Upper lobe of right lung (tissue), 1 donor: ENCODE data around the gene PCSK9. TPM values are rescaled to one million over a fixed set of nuclear protein-coding genes. Genes with fewer than 3 reads are reported as not detected.

Source experiments
- ATAC-seq: fragments of 200-7000 bp; cut with Tn5 transposase; one replicate; pipeline ENCODE4 v1.9.1; 2020; ENCODE audit warnings: mild to moderate bottlenecking, moderate library complexity
- DNase-seq: peaks from one replicate; pipeline ENCODE4 v3.0.0-alpha.2; 2020
- H3K27ac ChIP-seq: fragments of 200-600 bp; one replicate; pipeline ENCODE4 v1.8.0; 2022
- H3K27me3 ChIP-seq: fragments of 200-600 bp; one replicate; pipeline ENCODE4 v1.8.0; 2022; ENCODE audit warnings: mild to moderate bottlenecking
- H3K36me3 ChIP-seq: fragments of 200-600 bp; one replicate; pipeline ENCODE4 v1.8.0; 2022
- H3K4me1 ChIP-seq: fragments of 200-600 bp; one replicate; pipeline ENCODE4 v1.8.0; 2022
- H3K4me3 ChIP-seq: fragments of 200-600 bp; one replicate; pipeline ENCODE4 v1.8.0; 2022; ENCODE audit warnings: mild to moderate bottlenecking
- H3K9me3 ChIP-seq: fragments of 200-600 bp; one replicate; pipeline ENCODE4 v1.8.0; 2022
- intact Hi-C: fragments of 100-400 bp; cut with DNase I; formaldehyde crosslinking; loops from one replicate; pipeline ENCODE4 v1.11.0; 2022
- total RNA-seq: library from RNA; stranded (reverse); fragmentation: NEBNext Ultra II Directional; extraction: Animal tissue kit (Norgen Biotek cat#: 25700); gene quantifications from one replicate; pipeline ENCODE4 v1.2.1, GENCODE V29; 2021
- TF ChIP-seq, protein P1 (sequence below): fragments of 200-600 bp; IDR thresholded peaks from one replicate; pipeline ENCODE4 v1.8.0; 2022; ENCODE audit warnings: antibody characterized with exemption
- donor health status: DM: no; HTN: yes; CAD: no; lungs with severe emphysema.

Gene PCSK9
- total RNA-seq, 1 donor from 2014 or later: 23.5 TPM

- no peak for ATAC-seq
- TF ChIP-seq, protein P1, sequence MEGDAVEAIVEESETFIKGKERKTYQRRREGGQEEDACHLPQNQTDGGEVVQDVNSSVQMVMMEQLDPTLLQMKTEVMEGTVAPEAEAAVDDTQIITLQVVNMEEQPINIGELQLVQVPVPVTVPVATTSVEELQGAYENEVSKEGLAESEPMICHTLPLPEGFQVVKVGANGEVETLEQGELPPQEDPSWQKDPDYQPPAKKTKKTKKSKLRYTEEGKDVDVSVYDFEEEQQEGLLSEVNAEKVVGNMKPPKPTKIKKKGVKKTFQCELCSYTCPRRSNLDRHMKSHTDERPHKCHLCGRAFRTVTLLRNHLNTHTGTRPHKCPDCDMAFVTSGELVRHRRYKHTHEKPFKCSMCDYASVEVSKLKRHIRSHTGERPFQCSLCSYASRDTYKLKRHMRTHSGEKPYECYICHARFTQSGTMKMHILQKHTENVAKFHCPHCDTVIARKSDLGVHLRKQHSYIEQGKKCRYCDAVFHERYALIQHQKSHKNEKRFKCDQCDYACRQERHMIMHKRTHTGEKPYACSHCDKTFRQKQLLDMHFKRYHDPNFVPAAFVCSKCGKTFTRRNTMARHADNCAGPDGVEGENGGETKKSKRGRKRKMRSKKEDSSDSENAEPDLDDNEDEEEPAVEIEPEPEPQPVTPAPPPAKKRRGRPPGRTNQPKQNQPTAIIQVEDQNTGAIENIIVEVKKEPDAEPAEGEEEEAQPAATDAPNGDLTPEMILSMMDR: no peak
- DNase-seq: no peak
- intact Hi-C loops: no loop called here
- Histone ChIP-seq H3K36me3 (no peaks in the 10 kb centered on the region), H3K27ac (no peak overlapping the region), H3K4me3 (no peak overlapping the region), H3K9me3 (no peaks in the 10 kb centered on the region), H3K4me1 (no peaks in the 10 kb centered on the region), H3K27me3 (no peaks in the 10 kb centered on the region)
Observed at GRCh38 chr1:55051169-55051568, 11.8 kb downstream of the PCSK9 start.

DNA sequence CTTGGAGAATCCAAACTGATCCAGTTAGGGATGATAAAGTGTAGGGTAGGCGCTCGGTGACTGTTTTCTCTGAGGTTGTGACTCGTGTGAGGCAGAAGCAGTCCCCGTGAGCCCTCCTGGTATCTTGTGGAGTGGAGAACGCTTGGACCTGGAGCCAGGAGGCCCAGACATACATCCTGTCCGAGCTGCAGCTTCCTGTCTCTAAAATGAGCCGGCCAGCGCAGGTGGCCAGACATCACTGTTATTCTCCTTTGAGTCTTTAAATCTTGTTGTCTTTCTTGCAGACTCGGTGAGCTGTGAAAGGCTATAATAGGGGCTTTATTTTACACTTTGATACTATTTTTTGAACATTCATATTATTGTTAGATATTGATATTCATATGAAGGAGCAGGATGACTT, 12.3 kb downstream of the PCSK9 start:
- TF ChIP-seq, protein P1: no peak
- ATAC-seq (no peak), DNase-seq (peak; percentile 39)
- Histone ChIP-seq H3K27me3 (no peaks in the 10 kb centered on the region), H3K9me3 (no peaks in the 10 kb centered on the region), H3K4me1 (no peaks in the 10 kb centered on the region), H3K36me3 (no peaks in the 10 kb centered on the region), H3K4me3 (no peak overlapping the region), H3K27ac (no peak overlapping the region)
- intact Hi-C loops: no loop called here

GRCh38 chr1:55052221-55053142, 13.1 kb downstream of the PCSK9 start:
- Histone ChIP-seq H3K9me3 (no peaks in the 10 kb centered on the region), H3K36me3 (no peaks in the 10 kb centered on the region), H3K4me1 (no peaks in the 10 kb centered on the region), H3K27ac (no peak overlapping the region), H3K4me3 (no peak overlapping the region), H3K27me3 (no peaks in the 10 kb centered on the region)
- TF ChIP-seq, protein P1: no peak
- intact Hi-C loops: no loop called here
- peak; percentile 67 for DNase-seq
- ATAC-seq: no peak

- H3K27me3 ChIP-seq: no peaks in the 10 kb centered on the region
- no peaks in the 10 kb centered on the region for H3K4me1 ChIP-seq
- H3K4me3 ChIP-seq: no peak overlapping the region
- no peaks in the 10 kb centered on the region for H3K36me3 ChIP-seq
- no peaks in the 10 kb centered on the region for H3K9me3 ChIP-seq
- peak; percentile 66 for DNase-seq
- intact Hi-C loops: no loop called here
- TF ChIP-seq, protein P1: no peak
- no peak overlapping the region for H3K27ac ChIP-seq
- ATAC-seq: peak; percentile 84
Observed at GRCh38 chr1:55053265-55053954, 14.1 kb downstream of the PCSK9 start.

DNA sequence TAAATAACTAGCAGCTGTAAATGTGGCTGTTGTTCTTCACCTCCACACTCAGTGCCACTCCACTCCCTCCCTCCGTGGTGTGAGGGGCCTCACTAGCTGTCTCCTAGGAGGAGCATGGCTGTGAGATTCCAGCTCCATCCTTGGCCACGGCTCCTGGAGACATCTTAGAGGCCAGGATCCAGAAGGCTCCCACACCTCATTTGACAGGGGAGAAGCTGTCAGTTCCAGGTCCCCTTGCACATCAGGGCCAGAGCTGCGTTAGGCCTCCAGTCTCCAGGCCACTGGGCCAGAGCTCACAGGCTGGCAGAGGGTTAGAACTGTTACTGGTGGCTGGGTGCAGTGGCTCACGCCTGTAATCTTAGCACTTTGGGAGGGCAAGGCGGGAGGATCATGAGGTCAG, 15.0 kb downstream of the PCSK9 start:
- intact Hi-C loops: no loop called here
- TF ChIP-seq, protein P1: no peak
- H3K27ac ChIP-seq: no peak overlapping the region
- H3K9me3 ChIP-seq: no peaks in the 10 kb centered on the region
- no peak for DNase-seq
- ATAC-seq: no peak
- no peaks in the 10 kb centered on the region for H3K36me3 ChIP-seq
- no peaks in the 10 kb centered on the region for H3K27me3 ChIP-seq
- H3K4me1 ChIP-seq: no peaks in the 10 kb centered on the region
- H3K4me3 ChIP-seq: no peak overlapping the region
